Tibial nerve (tissue), 4 donors: ENCODE data around the gene KIRREL3. TPM values are rescaled to one million over a fixed set of nuclear protein-coding genes. Genes with fewer than 3 reads are reported as not detected.

Experiments
- DNase-seq, 2 donors: peaks; one replicate each; pipeline ENCODE4 v3.0.0-alpha.2; 2019; ENCODE audit warnings: low spot score in 2 of 2
- H3K27ac ChIP-seq, 4 donors: fragments of 200-600 bp; sonication (generic) in 3 of 4; one replicate each; pipeline ENCODE4 v1.5.1; 2017 to 2019; ENCODE audit warnings: mild to moderate bottlenecking in 1 of 4
- H3K27me3 ChIP-seq, 2 donors: fragments of 200-600 bp; sonication (generic) in 1 of 2; one replicate each; pipeline versions ENCODE4 v1.5.1 to v1.6.0; 2017 to 2019
- H3K36me3 ChIP-seq, 3 donors: fragments of 200-600 bp; sonication (generic); one replicate each; pipeline ENCODE4 v1.5.1; 2018 to 2019
- H3K4me1 ChIP-seq, 4 donors: fragments of 200-600 bp; sonication (generic) in 3 of 4; one replicate each; pipeline ENCODE4 v1.5.1; 2017 to 2019
- H3K4me3 ChIP-seq, 4 donors: fragments of 200-600 bp; sonication (generic) in 3 of 4; one replicate each; pipeline ENCODE4 v1.5.1; 2017 to 2019; ENCODE audit warnings: mild to moderate bottlenecking in 1 of 4, moderate library complexity in 1 of 4
- H3K9me3 ChIP-seq, 4 donors: fragments of 200-600 bp; sonication (generic) in 3 of 4; one replicate each; pipeline ENCODE4 v1.5.1; 2017 to 2019
- EP300 ChIP-seq, 2 donors: sonication (generic); formaldehyde crosslinking; IDR thresholded peaks; one replicate each; pipeline ENCODE4 v1.6.1; 2017; ENCODE audit warnings: antibody characterized with exemption in 2 of 2, mild to moderate bottlenecking in 1 of 2
- POLR2A ChIP-seq, 2 donors: fragments of 450-650 bp; IDR thresholded peaks; one replicate each; pipeline ENCODE4 v1.6.1; 2017; ENCODE audit warnings: antibody characterized with exemption in 2 of 2, mild to moderate bottlenecking in 2 of 2, moderate library complexity in 2 of 2
- WGBS, 2 donors: methylation state at CpG; one replicate each; pipeline ENCODE4 v1.1.5; 2018; 5-methylcytosine and 5-hydroxymethylcytosine counted together
- total RNA-seq, 4 donors: library from RNA; depleted of rRNA; stranded (reverse); fragments of >200 nt; gene quantifications; one replicate each; pipeline ENCODE4 v1.1.0, GENCODE V29; 2016
- TF ChIP-seq, protein P1 (sequence below), 5 experiments: fragments of 200-600 bp in 3 of 5; fragments of 450-650 bp in 2 of 5; sonication (generic) in 3 of 5; IDR thresholded peaks; one replicate each; pipeline ENCODE4 v1.5.1; 2016 to 2019; ENCODE audit warnings: antibody characterized with exemption in 5 of 5, mild to moderate bottlenecking in 3 of 5, moderate library complexity in 2 of 5

Gene KIRREL3
- total RNA-seq, 4 donors from 2014 or later = not detected

DNA sequence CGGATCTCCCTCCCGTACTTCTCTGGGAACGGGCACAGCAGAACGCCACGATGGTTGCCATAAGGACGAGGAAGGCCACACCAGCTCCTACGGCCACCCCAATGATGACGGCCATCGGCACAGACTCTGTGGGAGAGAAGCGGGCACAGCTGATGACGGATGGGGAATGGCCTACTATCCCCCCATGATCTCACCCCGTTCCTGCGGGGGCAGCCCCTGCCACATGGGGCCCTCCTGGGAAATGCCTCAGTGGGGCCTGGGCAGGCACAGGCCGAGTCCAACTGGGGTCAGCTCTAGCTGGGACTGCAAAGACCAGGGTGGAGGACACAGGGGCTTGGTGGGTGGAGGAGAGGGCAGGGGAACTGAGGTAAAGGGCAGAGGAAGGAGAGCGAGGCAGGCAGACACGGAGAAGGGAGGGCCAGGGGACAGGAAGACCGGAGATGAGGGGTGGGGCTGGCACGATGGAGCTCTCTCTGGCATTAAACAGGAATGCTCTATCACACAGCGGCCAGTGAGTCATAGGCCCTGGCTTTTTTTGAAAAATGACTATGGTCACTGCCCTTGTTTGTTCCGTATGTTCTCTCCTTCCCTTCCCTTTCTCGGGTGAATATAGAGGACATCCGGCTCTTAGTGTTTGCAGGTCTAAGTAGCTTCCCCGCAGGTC, 569.0 kb downstream of the KIRREL3 start:
- peaks cover 0 to 56% (median 14%) of the 10 kb centered on the region in 4 donors for H3K4me1 ChIP-seq
- no peaks in the 10 kb centered on the region for H3K27me3 ChIP-seq
- H3K27ac ChIP-seq = peak overlapping the region in 3 of 4 donors; percentile 63 to 79 (median 73)
- no peak overlapping the region for H3K4me3 ChIP-seq
- no peak for TF ChIP-seq POLR2A (IDR thresholded peaks at IDR 0.05)
- TF ChIP-seq, protein P1, sequence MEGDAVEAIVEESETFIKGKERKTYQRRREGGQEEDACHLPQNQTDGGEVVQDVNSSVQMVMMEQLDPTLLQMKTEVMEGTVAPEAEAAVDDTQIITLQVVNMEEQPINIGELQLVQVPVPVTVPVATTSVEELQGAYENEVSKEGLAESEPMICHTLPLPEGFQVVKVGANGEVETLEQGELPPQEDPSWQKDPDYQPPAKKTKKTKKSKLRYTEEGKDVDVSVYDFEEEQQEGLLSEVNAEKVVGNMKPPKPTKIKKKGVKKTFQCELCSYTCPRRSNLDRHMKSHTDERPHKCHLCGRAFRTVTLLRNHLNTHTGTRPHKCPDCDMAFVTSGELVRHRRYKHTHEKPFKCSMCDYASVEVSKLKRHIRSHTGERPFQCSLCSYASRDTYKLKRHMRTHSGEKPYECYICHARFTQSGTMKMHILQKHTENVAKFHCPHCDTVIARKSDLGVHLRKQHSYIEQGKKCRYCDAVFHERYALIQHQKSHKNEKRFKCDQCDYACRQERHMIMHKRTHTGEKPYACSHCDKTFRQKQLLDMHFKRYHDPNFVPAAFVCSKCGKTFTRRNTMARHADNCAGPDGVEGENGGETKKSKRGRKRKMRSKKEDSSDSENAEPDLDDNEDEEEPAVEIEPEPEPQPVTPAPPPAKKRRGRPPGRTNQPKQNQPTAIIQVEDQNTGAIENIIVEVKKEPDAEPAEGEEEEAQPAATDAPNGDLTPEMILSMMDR (IDR thresholded peaks at IDR 0.05) = no peak
- TF ChIP-seq EP300 (IDR thresholded peaks at IDR 0.05) = no peak
- 66 to 71% methylated on average over 23 of the region's 23 CpGs for WGBS, 2 donors
- no peaks in the 10 kb centered on the region for H3K9me3 ChIP-seq
- peak in 1 of 2 donors; percentile 41 for DNase-seq
- no peaks in the 10 kb centered on the region for H3K36me3 ChIP-seq

DNA sequence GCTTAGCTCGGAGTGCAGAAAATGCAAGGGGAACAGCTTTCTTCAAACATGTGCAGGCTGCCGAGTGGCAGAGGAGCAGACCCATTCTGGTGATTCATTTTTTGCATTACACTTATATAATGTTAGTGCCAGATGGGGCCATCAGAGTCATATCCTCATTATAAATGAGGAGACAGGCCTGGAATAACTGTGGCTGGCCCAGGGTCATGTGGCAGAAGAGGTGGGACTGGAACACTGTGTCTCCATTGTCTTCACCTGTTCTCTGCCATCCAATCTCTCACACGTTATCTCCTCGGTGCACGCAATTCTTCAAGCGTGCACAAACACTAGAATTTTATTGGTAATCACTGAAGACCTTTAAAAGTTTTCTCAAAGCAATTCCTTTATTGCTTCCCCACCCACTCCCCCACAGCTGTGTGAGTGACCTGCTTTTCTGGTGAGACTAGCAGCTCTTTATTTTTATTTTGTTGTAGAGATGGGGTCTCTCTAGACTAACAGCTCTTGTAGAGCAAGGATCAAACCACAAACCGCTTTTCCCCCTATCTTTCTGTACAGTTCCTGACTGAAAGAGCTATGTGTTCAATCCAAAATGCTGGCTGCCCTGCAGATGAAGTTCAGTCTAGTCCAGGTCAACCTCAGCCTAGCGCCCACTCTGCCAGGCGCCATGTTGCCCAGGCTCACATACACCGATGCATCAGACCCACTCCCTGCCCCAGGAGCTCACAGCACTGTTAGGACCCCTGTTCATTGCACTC, 569.8 kb downstream of the KIRREL3 start:
- 88% methylated on average over 10 of the region's 10 CpGs for whole genome bisulfite sequencing, 2 donors
- Histone ChIP-seq H3K27ac (peak overlapping the region in 2 of 4 donors; percentile 69 to 73), H3K27me3 (no peaks in the 10 kb centered on the region), H3K4me1 (peaks cover 0 to 57% (median 14%) of the 10 kb centered on the region in 4 donors), H3K4me3 (no peak overlapping the region), H3K9me3 (no peaks in the 10 kb centered on the region), H3K36me3 (no peaks in the 10 kb centered on the region)
- no peak for DNase-seq
- TF ChIP-seq, protein P1 (IDR thresholded peaks at IDR 0.05) = no peak
- TF ChIP-seq POLR2A (IDR thresholded peaks at IDR 0.05) = no peak
- no peak for TF ChIP-seq EP300 (IDR thresholded peaks at IDR 0.05)

DNA sequence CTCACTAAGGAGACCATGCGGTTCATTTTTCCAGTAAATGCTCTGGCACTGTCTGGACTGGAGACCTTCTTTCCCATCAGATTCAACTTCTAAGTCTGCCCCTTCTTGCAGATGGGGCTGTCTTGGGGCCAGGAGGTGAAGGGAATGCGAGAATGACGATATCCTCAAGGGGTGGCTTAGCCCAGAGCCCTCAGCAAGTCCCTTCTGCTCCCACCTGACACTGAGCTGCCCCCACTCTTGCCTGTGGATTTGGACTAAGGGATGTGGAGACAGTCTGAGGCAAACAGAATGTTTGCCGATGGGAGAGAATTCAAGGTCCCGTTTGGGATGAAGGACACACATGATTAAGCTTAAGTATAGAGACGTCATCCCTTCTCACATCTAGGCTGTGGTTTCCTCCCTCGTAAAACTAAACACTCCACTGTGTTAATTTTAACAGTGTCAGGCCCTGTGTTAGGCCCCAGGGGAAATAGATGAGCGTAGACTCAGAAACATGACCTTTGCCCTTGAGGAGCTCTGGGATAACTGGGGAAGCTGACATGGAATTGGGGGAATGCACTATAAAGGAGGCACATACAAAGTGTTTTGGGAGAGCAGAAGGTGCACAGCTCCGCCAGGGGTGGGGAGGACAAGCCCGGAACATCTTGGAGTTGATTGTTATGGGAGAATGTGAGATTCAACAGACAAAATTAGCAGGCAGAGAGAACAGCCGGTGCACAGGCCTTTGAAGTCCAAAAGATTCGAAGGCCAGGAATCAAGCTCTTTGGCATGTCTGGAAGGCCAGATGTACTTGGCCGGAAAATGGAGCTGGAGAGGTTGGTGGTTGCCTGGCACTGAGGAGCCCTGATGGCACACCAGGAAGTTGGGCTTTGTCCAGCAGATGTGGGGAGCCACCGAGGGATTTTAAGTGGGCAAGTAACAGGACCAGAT, 573.5 kb downstream of the KIRREL3 start:
- no peak for DNase-seq
- Histone ChIP-seq H3K36me3 (no peaks in the 10 kb centered on the region), H3K9me3 (no peaks in the 10 kb centered on the region), H3K4me1 (peaks cover 0 to 46% (median 7%) of the 10 kb centered on the region in 4 donors), H3K27me3 (no peaks in the 10 kb centered on the region), H3K4me3 (no peak overlapping the region), H3K27ac (peak overlapping the region; percentile 36 to 62 (median 48))
- TF ChIP-seq POLR2A (IDR thresholded peaks at IDR 0.05) = no peak
- TF ChIP-seq, protein P1 (IDR thresholded peaks at IDR 0.05) = no peak
- peak; percentile 35 to 46 for TF ChIP-seq EP300 (IDR thresholded peaks at IDR 0.05)
- 61% methylated on average over 14 of the region's 14 CpGs for WGBS, 2 donors

GRCh38 chr11:126426106-126426505, 574.5 kb downstream of the KIRREL3 start:
- WGBS, 2 donors = 87 to 93% methylated on average over 3 of the region's 3 CpGs
- peak overlapping the region in 2 of 4 donors; percentile 53 to 62 for H3K27ac ChIP-seq

More at GRCh38 chr11:126426106-126426505, 574.5 kb downstream of the KIRREL3 start:
- Histone ChIP-seq H3K4me3 (no peak overlapping the region), H3K36me3 (no peaks in the 10 kb centered on the region), H3K4me1 (peaks cover 0 to 46% (median 10%) of the 10 kb centered on the region in 4 donors), H3K27me3 (no peaks in the 10 kb centered on the region), H3K9me3 (no peaks in the 10 kb centered on the region)
- DNase-seq = no peak
- TF ChIP-seq POLR2A (IDR thresholded peaks at IDR 0.05) = no peak
- TF ChIP-seq, protein P1 (IDR thresholded peaks at IDR 0.05) = no peak
